ENCODE data around the gene HS3ST4. TPM values are rescaled to one million over a fixed set of nuclear protein-coding genes. Genes with fewer than 3 reads are reported as not detected.

The HS3ST4 gene
- polyA plus RNA-seq, 1 donor (not counting 4 experiments of a cell fraction or from before 2014, with no cell fraction given), result not detected

DNA sequence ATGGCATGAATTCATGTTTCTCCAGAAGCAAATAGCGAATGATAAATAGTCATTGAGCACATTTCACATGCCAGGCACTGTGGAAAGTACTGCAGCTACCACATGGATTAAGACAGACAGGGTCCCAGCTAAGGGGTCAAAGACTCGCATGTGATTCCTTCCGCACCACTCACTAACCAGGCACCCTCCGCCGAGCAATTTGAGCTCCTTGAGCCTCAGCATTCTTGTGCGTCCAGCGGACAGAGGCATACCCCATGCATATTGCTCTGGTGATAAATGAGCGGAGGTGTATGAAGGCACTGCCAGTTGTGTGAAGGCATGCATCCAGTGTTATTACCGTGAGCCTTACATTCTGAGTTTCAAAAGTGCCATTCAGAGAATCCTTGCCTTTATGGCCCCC lies 358.7 kb downstream of the HS3ST4 start:
- Histone ChIP-seq H3K4me1 (ENCODE audit: control insufficient read depth, extremely low read depth, insufficient read depth, low read length) (no peaks in the 10 kb centered on the region), H4K20me1 (ENCODE audit: control insufficient read depth, extremely low read depth, insufficient read depth, low read length) (no peaks in the 10 kb centered on the region), H3K9me1 (ENCODE audit: control insufficient read depth, extremely low read depth, insufficient read depth, low read length) (no peaks in the 10 kb centered on the region), H3K36me3 (ENCODE audit: control insufficient read depth in 2 of 2, extremely low read depth in 1 of 2, insufficient read depth in 2 of 2, low read length in 2 of 2) (no peaks in the 10 kb centered on the region), H2AFZ (ENCODE audit: control insufficient read depth, low read length) (no peak overlapping the region), H3K9me3 (ENCODE audit: control insufficient read depth, low read depth, low read length) (peaks cover 2% of the 10 kb centered on the region), H3K4me3 (ENCODE audit: control insufficient read depth in 2 of 3, extremely low read depth in 1 of 3, insufficient read depth in 2 of 3, low read depth in 1 of 3, low read length in 3 of 3) (no peak overlapping the region), H3K79me2 (ENCODE audit: control insufficient read depth, insufficient read depth, low read length) (no peaks in the 10 kb centered on the region), H3K27me3 (ENCODE audit: control insufficient read depth, extremely low read depth, insufficient read depth, low read length) (no peaks in the 10 kb centered on the region), H3K9ac (ENCODE audit: control insufficient read depth, extremely low read depth, insufficient read depth, low read length) (no peak overlapping the region), H3K4me2 (ENCODE audit: control insufficient read depth, extremely low read depth, insufficient read depth, low read depth, low read length) (no peak overlapping the region), H3K27ac (ENCODE audit: control insufficient read depth, insufficient read depth, low read length) (no peak overlapping the region)
- FAIRE-seq (no peak), DNase-seq (ENCODE audit: low read depth, low spot score) (no peak)
- TF ChIP-seq EZH2 (IDR thresholded peaks at IDR 0.05; ENCODE audit: low read length), result no peak
- TF ChIP-seq, protein P1, sequence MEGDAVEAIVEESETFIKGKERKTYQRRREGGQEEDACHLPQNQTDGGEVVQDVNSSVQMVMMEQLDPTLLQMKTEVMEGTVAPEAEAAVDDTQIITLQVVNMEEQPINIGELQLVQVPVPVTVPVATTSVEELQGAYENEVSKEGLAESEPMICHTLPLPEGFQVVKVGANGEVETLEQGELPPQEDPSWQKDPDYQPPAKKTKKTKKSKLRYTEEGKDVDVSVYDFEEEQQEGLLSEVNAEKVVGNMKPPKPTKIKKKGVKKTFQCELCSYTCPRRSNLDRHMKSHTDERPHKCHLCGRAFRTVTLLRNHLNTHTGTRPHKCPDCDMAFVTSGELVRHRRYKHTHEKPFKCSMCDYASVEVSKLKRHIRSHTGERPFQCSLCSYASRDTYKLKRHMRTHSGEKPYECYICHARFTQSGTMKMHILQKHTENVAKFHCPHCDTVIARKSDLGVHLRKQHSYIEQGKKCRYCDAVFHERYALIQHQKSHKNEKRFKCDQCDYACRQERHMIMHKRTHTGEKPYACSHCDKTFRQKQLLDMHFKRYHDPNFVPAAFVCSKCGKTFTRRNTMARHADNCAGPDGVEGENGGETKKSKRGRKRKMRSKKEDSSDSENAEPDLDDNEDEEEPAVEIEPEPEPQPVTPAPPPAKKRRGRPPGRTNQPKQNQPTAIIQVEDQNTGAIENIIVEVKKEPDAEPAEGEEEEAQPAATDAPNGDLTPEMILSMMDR (optimal IDR thresholded peaks at IDR 0.05 in 1 of 3, IDR thresholded peaks at IDR 0.05 in 1 of 3, conservative IDR thresholded peaks at IDR 0.05 in 1 of 3; ENCODE audit: extremely low read depth in 1 of 3, insufficient read depth in 2 of 3, low read length in 3 of 3), result no peak
- dilution Hi-C loops (cut with MboI; ENCODE audit: extremely low pct_ligation_motif_present, low sequenced_read_pairs), result no loop called here

DNA sequence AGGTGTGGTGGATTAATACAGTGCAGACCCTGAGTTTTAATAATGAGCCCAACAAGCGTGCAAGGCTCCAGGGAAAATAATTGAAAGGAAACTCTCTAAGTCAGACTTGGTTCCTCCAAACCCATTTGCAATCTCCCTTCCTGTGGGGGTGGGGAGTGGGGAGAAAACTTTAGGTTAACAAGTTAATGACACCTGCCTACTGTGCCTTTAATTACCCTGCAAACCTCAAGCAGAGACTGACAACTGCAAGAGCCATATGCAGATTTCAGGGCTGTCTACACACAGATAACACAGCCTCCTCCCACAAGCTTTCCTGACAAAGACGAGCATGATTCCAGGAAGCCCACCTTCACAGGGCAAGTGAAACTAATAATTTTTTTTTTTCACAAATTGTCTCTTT lies 359.3 kb downstream of the HS3ST4 start:
- Histone ChIP-seq H3K4me1 (ENCODE audit: control insufficient read depth, extremely low read depth, insufficient read depth, low read length) (no peaks in the 10 kb centered on the region), H3K4me3 (ENCODE audit: control insufficient read depth in 2 of 3, extremely low read depth in 1 of 3, insufficient read depth in 2 of 3, low read depth in 1 of 3, low read length in 3 of 3) (no peak overlapping the region), H2AFZ (ENCODE audit: control insufficient read depth, low read length) (no peak overlapping the region), H3K9me3 (ENCODE audit: control insufficient read depth, low read depth, low read length) (peaks cover 2% of the 10 kb centered on the region), H3K9me1 (ENCODE audit: control insufficient read depth, extremely low read depth, insufficient read depth, low read length) (no peaks in the 10 kb centered on the region), H3K79me2 (ENCODE audit: control insufficient read depth, insufficient read depth, low read length) (no peaks in the 10 kb centered on the region), H4K20me1 (ENCODE audit: control insufficient read depth, extremely low read depth, insufficient read depth, low read length) (no peaks in the 10 kb centered on the region), H3K9ac (ENCODE audit: control insufficient read depth, extremely low read depth, insufficient read depth, low read length) (no peak overlapping the region), H3K27ac (ENCODE audit: control insufficient read depth, insufficient read depth, low read length) (no peak overlapping the region), H3K27me3 (ENCODE audit: control insufficient read depth, extremely low read depth, insufficient read depth, low read length) (no peaks in the 10 kb centered on the region), H3K4me2 (ENCODE audit: control insufficient read depth, extremely low read depth, insufficient read depth, low read depth, low read length) (no peak overlapping the region), H3K36me3 (ENCODE audit: control insufficient read depth in 2 of 2, extremely low read depth in 1 of 2, insufficient read depth in 2 of 2, low read length in 2 of 2) (no peaks in the 10 kb centered on the region)
- FAIRE-seq (no peak), DNase-seq (ENCODE audit: low read depth, low spot score) (no peak)
- TF ChIP-seq, protein P1 (optimal IDR thresholded peaks at IDR 0.05 in 1 of 3, IDR thresholded peaks at IDR 0.05 in 1 of 3, conservative IDR thresholded peaks at IDR 0.05 in 1 of 3; ENCODE audit: extremely low read depth in 1 of 3, insufficient read depth in 2 of 3, low read length in 3 of 3), result no peak
- no peak for TF ChIP-seq EZH2 (IDR thresholded peaks at IDR 0.05; ENCODE audit: low read length)
- dilution Hi-C loops (cut with MboI; ENCODE audit: extremely low pct_ligation_motif_present, low sequenced_read_pairs), result no loop called here
